RCC 7860 (cell line): Measurements from ENCODE around the gene FXR2.

Source experiments
- DNase-seq: peaks from one replicate; pipeline ENCODE4 v3.0.0-alpha.2; 2015; ENCODE audit warnings: low spot score
- FAIRE-seq: peaks from 2 replicates; lab custom pipeline; 2012; peaks lifted over from hg19 to GRCh38; lab: Jason Lieb, UNC

The FXR2 gene

DNA sequence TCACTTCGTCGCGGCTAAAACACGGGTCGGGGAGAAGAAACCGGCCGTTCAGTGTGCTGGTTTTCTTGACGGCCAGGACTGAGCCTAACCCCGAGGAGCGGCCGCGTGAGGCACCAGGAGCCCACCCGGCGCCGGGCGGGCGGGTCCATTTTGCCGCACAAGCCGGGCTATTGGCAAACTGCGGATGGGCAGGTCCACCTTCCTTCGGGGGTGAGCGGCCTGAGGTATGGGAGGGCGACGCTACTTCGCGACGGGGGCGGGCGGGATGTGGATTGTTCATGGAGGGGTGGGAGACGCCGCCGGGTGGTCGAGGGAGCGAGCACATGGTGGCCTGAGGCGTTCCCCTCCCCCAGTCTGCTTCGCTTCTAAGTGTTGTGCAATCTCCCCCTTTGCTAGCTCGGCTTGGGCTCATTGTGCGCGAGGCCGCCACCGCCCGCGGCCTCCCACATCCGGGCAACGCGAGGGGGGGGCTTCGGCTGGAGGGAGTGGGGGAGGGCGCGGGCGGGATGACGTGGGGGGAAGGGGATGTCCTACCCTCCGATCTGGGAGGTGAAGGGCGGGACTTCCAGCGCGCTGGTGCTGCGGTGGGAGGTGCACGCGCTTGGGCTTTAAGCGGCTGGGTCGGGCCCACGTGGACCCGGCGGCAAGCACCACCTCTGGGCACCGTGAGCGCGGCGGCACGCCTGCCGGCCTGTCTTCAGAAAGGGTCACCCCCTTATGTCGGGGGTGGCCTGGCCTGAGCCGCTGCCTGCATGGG lies 41.2 kb downstream of the FXR2 start:
- FAIRE-seq = no peak
- DNase-seq = peak; percentile 79

DNA sequence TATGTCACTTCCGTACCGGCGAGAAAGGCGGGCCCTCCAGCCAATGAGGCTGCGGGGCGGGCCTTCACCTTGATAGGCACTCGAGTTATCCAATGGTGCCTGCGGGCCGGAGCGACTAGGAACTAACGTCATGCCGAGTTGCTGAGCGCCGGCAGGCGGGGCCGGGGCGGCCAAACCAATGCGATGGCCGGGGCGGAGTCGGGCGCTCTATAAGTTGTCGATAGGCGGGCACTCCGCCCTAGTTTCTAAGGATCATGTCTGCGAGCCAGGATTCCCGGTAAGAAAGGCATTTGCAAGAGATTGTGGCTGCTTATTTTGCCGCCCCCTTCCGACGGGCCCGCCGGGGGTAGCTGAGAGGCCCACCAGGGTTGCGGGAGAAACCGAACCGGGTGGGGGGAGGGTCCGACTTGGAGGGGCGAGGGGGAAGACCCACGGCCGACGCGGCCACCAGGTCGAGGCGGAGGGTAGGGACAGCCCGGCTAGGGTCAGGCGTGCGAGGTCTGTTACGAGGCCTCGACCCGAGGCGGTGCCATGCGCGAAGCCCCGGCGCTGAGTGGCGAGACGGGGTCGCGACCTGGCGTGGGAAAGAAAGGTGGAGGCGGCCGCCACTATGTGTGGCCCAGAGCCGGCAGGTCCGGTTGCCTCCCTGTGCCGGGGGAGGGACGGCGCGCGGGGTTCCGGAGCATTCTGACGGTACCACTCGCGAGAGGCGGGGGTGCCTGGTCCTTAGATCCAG lies 41.9 kb downstream of the FXR2 start:
- DNase-seq (peak; percentile 98), FAIRE-seq (peak; percentile 87)

DNA sequence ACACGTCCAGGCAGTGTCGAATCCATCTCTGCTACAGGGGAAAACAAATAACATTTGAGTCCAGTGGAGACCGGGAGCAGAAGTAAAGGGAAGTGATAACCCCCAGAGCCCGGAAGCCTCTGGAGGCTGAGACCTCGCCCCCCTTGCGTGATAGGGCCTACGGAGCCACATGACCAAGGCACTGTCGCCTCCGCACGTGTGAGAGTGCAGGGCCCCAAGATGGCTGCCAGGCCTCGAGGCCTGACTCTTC lies 42.4 kb downstream of the FXR2 start:
- no peak for FAIRE-seq
- DNase-seq = no peak

DNA sequence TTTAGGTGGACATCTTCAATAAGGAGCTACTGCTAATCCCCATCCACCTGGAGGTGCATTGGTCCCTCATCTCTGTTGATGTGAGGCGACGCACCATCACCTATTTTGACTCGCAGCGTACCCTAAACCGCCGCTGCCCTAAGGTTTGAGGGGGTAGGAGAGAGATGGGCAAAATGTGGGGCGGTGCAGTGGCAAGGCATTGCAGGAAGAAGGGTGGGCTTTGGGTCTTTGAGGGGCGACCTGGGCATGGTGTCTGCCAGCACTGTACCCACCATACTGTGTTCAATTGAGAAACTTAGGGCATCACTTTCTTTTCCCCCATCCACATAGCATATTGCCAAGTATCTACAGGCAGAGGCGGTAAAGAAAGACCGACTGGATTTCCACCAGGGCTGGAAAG lies 44.3 kb downstream of the FXR2 start:
- no peak for DNase-seq
- FAIRE-seq = no peak

DNA sequence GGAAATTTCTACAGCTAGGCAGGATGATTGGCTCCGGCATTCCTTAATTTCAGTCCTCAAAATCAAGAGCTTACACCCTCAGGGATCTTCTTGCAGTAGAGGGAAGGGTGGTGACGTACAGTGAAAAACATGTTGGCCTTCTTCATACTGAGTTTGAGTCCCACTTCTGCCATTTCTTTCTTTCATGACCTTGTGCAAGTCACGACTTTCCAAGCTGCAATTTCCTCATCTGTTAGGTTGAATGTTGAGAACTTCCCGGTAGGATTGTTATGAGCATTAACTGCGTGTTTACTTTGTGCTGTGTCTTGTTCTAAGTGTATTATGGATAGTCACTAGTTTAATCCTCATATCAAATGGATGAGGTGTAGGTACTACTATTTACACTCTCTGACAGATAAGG lies 45.1 kb downstream of the FXR2 start:
- DNase-seq (no peak), FAIRE-seq (no peak)

DNA sequence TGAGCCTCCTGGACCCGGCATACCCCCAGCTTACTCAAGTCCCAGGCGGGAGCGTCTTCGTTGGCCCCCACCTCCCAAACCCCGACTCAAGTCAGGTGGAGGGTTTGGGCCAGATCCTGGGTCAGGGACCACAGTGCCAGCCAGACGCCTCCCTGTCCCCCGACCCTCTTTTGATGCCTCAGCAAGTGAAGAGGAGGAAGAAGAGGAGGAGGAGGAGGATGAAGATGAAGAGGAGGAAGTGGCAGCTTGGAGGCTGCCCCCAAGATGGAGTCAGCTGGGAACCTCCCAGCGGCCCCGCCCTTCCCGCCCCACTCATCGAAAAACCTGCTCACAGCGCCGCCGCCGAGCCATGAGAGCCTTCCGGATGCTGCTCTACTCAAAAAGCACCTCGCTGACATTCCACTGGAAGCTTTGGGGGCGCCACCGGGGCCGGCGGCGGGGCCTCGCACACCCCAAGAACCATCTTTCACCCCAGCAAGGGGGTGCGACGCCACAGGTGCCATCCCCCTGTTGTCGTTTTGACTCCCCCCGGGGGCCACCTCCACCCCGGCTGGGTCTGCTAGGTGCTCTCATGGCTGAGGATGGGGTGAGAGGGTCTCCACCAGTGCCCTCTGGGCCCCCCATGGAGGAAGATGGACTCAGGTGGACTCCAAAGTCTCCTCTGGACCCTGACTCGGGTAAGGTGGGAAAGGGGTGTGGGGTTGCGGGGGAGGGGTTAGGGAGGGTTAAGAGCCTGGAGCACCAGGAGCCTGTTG lies 51.4 kb downstream of the FXR2 start:
- no peak for DNase-seq
- FAIRE-seq = no peak

DNA sequence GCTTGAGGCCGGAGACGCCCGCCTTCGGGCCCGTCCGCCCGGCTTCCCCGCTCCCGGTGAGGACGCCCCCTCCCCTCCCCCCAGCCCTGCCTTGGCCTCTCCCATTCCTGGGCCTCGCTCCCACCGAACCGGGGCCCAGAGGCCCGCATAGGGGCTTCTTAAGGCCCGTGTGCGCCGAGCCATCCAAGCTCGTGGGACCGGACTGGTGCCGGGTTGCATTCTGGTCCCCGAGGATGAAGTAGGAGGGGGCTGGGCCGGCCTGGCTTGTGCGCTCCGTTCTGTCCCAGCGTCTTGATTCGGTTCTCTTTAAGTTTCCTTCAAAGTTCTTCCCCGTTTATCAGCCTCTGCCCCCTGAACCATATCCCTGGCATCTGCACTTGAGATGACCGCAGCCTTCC lies 52.5 kb downstream of the FXR2 start:
- no peak for FAIRE-seq

DNA sequence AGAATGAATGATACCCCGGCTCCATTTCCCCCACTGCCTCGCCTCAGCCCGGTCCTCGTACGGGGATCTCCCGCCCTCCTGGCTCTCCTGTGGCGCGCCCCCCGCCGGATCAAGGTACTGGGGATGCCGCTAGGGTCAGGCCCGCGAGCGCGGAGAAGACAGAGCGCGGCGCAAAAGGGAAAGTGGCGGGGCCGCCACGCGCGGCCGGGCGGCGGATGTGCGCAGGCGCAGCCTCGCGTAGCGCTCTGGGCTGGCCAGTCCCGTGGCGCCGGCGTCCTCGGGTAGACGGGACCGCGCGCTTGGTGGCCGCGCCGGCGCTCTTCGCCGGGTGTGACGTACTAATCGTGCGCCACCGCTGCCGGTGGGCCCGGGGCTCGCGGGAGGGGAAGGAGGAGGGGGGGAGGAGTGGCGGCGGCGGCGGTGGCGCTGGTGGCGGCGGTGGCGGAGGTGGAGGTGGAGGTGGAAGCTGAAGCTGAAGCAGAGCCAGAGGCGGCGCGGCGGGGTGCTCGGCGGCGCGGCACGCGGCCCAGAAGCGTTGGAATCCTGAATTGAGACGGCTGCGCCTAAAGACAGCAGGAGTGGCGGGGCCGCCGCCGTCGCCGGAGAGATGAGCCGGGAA lies 53.0 kb downstream of the FXR2 start, which contains the start of gene SENP3:
Gene SENP3, plus strand, starts transcription at position 331 of the 619 bp plus-strand sequence. CDS start 1,158 bp downstream, outside the sequence.
- no peak for FAIRE-seq

More for the DNA sequence above, 52.5 kb downstream of the FXR2 start:
- DNase-seq = no peak

DNA sequence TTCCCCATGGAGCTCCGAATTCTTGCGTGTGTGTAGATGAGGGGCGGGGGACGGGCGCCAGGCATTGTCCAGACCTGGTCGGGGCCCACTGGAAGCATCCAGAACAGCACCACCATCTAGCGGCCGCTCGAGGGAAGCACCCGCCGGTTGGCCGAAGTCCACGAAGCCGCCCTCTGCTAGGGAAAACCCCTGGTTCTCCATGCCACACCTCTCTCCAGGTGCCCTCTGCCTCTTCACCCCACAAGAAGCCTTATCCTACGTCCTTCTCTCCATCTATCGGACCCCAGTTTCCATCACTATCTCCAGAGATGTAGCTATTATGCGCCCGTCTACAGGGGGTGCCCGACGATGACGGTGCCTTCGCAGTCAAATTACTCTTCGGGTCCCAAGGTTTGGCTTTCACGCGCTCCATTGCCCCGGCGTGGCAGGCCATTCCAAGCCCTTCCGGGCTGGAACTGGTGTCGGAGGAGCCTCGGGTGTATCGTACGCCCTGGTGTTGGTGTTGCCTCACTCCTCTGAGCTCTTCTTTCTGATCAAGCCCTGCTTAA lies 53.6 kb downstream of the FXR2 start:
- DNase-seq = peak; percentile 69
- peak; percentile 22 for FAIRE-seq

More for the DNA sequence above, 53.0 kb downstream of the FXR2 start, which contains the start of gene SENP3:
- peak; percentile 62 for DNase-seq

DNA sequence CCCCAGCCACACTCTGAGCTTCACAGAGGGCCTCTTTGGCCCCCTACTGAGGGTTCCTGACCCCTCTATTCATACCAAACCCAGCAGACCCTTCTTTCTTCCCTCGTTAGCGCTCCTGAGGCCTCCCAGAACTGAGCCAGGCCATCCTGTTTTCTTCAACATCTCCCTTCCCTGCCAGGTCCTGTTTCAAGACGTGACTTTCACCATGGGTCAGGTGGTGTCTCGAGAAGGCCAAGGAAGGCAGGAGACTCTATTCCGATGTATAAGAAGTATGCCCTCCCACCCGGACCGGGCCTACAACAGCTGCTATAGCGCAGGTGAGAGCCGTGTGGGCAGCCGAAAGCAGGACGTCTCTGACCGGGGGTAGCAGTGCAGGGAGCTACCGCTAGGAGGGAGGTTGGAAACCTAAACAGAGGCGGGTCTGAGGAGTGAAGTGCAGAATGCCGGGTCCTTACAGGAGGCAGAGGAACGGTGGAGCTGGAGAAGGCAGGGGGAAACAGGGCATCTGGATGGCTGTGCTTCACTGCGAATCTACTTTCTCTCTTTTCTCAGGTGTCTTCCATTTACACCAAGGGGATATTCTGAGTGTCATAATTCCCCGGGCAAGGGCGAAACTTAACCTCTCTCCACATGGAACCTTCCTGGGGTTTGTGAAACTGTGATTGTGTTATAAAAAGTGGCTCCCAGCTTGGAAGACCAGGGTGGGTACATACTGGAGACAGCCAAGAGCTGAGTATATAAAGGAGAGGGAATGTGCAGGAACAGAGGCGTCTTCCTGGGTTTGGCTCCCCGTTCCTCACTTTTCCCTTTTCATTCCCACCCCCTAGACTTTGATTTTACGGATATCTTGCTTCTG lies 54.3 kb downstream of the FXR2 start:
- FAIRE-seq = no peak
- no peak for DNase-seq

DNA sequence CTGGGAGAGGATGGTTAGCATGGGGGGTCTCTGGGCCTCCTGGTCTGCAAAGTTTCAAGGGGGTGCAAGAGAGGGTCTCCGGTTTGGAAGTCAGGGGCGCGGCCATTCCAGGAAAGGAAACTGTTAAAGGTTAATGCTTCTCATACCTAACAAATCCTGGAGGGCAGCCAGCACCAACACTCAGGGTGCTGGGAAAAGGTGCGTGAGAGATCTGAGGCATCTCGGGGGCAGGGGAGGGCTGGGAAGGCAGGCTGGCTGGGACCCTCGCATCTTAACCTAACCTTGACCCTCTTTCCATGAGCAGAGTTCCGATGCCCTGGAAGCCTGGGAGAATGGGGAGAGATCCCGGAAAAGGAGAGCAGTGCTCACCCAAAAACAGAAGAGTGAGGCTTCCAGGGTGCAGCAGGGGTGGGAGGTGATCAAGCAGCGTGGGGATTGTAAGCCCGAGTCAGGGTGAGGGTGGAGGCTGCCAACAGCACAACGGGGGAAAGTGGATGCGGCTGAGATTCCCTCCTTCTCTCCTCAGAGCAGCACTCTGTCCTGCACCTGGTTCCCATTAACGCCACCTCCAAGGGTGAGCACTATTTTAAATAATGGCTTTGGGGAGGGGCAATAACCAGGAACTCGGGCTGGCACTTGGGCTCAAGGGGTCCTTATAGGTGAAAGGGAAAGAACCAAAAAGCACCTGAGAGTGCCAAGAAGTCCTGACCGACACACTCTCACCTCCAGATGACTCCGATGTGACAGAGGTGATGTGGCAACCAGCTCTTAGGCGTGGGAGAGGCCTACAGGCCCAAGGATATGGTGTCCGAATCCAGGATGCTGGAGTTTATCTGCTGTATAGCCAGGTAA lies 55.2 kb downstream of the FXR2 start:
- DNase-seq (no peak), FAIRE-seq (no peak)

DNA sequence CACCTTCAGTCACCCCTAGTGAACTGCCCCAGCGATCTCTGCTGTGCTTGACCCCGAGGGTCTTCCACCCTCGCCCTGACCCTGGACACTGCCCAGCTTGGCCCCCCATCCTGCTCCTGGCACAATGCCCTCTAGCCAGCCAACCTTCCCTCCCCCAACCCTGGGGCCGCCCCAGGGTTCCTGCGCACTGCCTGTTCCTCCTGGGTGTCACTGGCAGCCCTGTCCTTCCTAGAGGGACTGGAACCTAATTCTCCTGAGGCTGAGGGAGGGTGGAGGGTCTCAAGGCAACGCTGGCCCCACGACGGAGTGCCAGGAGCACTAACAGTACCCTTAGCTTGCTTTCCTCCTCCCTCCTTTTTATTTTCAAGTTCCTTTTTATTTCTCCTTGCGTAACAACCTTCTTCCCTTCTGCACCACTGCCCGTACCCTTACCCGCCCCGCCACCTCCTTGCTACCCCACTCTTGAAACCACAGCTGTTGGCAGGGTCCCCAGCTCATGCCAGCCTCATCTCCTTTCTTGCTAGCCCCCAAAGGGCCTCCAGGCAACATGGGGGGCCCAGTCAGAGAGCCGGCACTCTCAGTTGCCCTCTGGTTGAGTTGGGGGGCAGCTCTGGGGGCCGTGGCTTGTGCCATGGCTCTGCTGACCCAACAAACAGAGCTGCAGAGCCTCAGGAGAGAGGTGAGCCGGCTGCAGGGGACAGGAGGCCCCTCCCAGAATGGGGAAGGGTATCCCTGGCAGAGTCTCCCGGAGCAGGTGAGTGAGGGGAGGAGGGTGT lies 56.0 kb downstream of the FXR2 start, which contains the start of gene TNFSF13:
Gene TNFSF13, plus strand, starts transcription at position 207 of the 776 bp plus-strand sequence. Its CDS starts 290 bp downstream, at position 497.
- DNase-seq (no peak), FAIRE-seq (no peak)

DNA sequence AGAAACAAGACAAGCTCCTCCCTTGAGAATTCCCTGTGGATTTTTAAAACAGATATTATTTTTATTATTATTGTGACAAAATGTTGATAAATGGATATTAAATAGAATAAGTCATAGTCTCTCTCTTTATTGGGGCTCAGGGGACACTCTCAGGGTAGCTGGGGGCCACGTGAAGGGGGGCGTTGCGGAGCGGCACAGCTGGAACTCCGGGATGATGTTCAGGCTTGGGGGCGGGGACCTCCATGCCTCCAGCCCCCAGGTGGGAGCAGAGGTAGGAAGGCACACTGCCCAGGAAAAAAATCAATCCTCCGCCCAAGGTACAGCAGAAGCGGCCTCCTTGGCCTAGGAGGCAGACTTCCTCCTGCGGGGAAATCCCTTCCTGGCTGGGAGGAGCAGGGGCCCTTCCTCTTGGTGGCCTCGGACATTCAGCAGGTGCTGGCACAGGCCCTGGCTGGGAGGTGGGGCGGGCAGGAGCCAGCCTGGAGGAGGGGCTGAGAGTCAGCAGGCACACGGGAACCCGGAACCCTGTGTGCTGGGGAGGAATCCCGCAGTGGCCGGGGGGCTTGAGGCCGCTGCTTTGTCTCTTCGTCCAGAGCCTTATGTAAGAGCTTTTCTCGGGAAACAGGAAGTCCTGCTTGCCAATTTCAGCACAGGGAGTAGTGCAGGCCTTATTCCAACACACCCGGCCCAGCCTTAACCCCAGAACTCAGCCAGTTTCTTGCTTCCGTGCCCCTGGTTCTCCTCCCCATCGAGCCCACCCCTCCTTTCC lies 56.7 kb downstream of the FXR2 start:
- DNase-seq (no peak), FAIRE-seq (no peak)

DNA sequence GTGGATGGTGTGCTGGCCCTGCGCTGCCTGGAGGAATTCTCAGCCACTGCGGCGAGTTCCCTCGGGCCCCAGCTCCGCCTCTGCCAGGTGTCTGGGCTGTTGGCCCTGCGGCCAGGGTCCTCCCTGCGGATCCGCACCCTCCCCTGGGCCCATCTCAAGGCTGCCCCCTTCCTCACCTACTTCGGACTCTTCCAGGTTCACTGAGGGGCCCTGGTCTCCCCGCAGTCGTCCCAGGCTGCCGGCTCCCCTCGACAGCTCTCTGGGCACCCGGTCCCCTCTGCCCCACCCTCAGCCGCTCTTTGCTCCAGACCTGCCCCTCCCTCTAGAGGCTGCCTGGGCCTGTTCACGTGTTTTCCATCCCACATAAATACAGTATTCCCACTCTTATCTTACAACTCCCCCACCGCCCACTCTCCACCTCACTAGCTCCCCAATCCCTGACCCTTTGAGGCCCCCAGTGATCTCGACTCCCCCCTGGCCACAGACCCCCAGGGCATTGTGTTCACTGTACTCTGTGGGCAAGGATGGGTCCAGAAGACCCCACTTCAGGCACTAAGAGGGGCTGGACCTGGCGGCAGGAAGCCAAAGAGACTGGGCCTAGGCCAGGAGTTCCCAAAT lies 57.4 kb downstream of the FXR2 start:
- FAIRE-seq = no peak

DNA sequence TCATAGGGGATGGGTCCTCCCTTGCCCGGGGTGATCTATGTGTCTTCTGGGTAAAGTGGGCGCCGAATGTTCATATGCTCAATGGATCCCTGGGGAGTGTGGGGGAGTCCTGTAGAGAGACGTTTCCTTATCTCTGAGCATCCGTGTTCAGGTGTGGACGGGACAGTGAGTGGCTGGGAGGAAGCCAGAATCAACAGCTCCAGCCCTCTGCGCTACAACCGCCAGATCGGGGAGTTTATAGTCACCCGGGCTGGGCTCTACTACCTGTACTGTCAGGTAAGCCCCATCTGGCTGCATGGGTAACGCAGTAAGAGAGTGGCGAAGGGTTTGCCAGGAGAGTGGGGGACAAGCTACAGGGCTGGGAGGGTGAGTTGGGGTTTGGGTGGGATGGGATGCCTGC lies 58.1 kb downstream of the FXR2 start:
- DNase-seq (no peak), FAIRE-seq (no peak)

More for the DNA sequence above, 57.4 kb downstream of the FXR2 start:
- DNase-seq = no peak

DNA sequence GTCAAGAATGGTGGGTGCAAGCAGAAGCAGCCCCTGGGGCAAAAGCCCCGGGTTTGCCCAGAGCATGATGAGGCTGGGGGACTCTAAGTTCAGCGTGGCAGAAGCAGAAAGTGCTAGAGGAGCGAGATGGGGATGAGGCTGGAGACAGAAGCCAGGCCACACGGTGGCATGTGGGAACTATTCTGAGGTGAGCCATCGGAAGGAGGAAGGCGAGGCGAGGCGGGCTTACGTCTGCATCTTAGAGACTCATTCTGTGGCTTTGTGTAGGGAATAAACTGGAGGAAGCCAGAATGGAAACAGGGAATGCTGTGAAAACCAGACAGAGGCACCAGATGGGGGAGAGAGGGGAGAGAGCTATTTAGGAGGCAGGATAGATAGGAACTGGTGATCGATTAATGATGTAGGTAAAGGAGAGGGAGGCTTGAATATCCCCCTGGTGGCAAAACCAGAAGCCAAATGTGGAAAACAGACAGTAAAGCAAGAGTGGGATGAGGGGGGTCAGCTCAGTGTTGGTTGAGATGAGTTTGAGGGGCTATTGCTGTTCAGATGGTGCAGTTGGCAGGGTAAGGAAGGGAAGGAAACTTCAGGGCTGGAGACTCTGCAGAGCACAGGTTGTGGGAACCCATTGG lies 59.3 kb downstream of the FXR2 start:
- FAIRE-seq = no peak
- DNase-seq = no peak

DNA sequence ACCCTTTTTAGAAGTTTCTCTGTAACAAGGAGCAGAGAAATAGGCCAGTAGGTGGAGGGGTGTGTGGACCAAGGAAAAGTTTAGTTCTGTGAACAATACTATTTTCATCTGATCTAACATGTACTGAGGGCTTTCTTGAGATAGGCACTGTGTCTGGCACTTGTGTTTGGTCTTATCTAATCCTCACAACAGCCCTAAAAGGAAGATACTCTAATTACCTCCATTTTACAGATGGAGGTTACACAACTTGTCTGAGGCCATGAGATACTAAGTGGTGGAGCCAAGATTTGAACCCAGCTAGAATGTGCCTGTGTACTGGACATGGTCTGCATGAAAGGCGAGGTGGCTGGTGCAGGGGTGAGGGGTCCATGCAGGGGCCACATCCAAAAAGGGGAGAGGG lies 61.3 kb downstream of the FXR2 start:
- FAIRE-seq = no peak
- DNase-seq = no peak
